Activated naive CD4-positive, alpha-beta T cell treated with anti-CD3 and anti-CD28 coated beads, Interleukin-2, amount 10 ng/mL, durations not matched to agents 7 days and 5 days (primary cell): ENCODE data around the gene ACOT6.
"Not testable (repeated sequence)": the region's sequence is repeated elsewhere in the genome, so short reads cannot be mapped to it uniquely, and the experiment has no call there.

ENCODE experiments used
- CTCF ChIA-PET: fragments of 350-600 bp; sonication (Branson Sonifier 250); formaldehyde crosslinking; loops from one replicate; lab custom pipeline; 2021; ENCODE audit warnings: antibody characterized with exemption; lab: Charles Lee
- DNase-seq: peaks from one replicate; pipeline ENCODE4 v3.0.0-alpha.2; 2020
- H3K27ac Mint-ChIP-seq: one replicate; pipeline ENCODE4 v1.8.0; 2021; ENCODE audit warnings: mild to moderate bottlenecking, moderate library complexity, mixed read lengths
- H3K27me3 Mint-ChIP-seq: one replicate; pipeline ENCODE4 v1.8.0; 2021; ENCODE audit warnings: mild to moderate bottlenecking, mixed read lengths
- H3K36me3 Mint-ChIP-seq: one replicate; pipeline ENCODE4 v1.8.0; 2021; ENCODE audit warnings: mixed read lengths
- H3K4me1 Mint-ChIP-seq: one replicate; pipeline ENCODE4 v1.8.0; 2021; ENCODE audit warnings: mixed read lengths
- H3K4me3 Mint-ChIP-seq: one replicate; pipeline ENCODE4 v1.8.0; 2021; ENCODE audit warnings: mild to moderate bottlenecking, moderate library complexity, mixed read lengths
- H3K9me3 Mint-ChIP-seq: one replicate; pipeline ENCODE4 v1.8.0; 2021; ENCODE audit warnings: mixed read lengths

The ACOT6 gene

GRCh38 chr14:73577214-73577613 is 35.1 kb upstream of the ACOT6 start:
- DNase-seq, H3K4me3 Mint-ChIP-seq, H3K9me3 Mint-ChIP-seq, H3K27ac Mint-ChIP-seq, H3K27me3 Mint-ChIP-seq, H3K4me1 Mint-ChIP-seq: not testable (repeated sequence)
- CTCF ChIA-PET: interaction anchor here (0.8 kb wide), 1 partner anchor 69 kb away, joined by 3 read pairs; no protein-coding TSS in a partner anchor
- H3K36me3 Mint-ChIP-seq: peaks cover 22% of the 10 kb centered on the region

GRCh38 chr14:73582102-73582979 is 30.0 kb upstream of the ACOT6 start:
- CTCF ChIA-PET, H3K4me1 Mint-ChIP-seq, H3K9me3 Mint-ChIP-seq, H3K27me3 Mint-ChIP-seq, H3K27ac Mint-ChIP-seq, H3K4me3 Mint-ChIP-seq, H3K36me3 Mint-ChIP-seq, DNase-seq: not testable (repeated sequence)

GRCh38 chr14:73588695-73589094 is 23.6 kb upstream of the ACOT6 start:
- H3K27ac Mint-ChIP-seq: no peak overlapping the region
- CTCF ChIA-PET: interaction anchor here (1.1 to 1.7 kb wide), 2 partner anchors 78 to 80 kb away, joined by 3 to 4 read pairs; no protein-coding TSS in a partner anchor
- peaks cover 22% of the 10 kb centered on the region for H3K27me3 Mint-ChIP-seq
- no peak for DNase-seq
- H3K4me3 Mint-ChIP-seq: no peak overlapping the region
- peaks cover 1% of the 10 kb centered on the region for H3K36me3 Mint-ChIP-seq
- peaks cover 16% of the 10 kb centered on the region for H3K4me1 Mint-ChIP-seq
- peaks cover 4% of the 10 kb centered on the region for H3K9me3 Mint-ChIP-seq

GRCh38 chr14:73589116-73589515 is 23.2 kb upstream of the ACOT6 start:
- no peak for DNase-seq
- peaks cover 1% of the 10 kb centered on the region for H3K36me3 Mint-ChIP-seq
- no peak overlapping the region for H3K4me3 Mint-ChIP-seq
- H3K4me1 Mint-ChIP-seq: peaks cover 16% of the 10 kb centered on the region
- peaks cover 4% of the 10 kb centered on the region for H3K9me3 Mint-ChIP-seq
- no peak overlapping the region for H3K27ac Mint-ChIP-seq
- H3K27me3 Mint-ChIP-seq: peaks cover 22% of the 10 kb centered on the region
- CTCF ChIA-PET: interaction anchor here (1.1 to 1.7 kb wide), 3 partner anchors 44 to 81 kb away, joined by 3 to 4 read pairs (median 3); no protein-coding TSS in a partner anchor

GRCh38 chr14:73590673-73591004 is 21.7 kb upstream of the ACOT6 start:
- H3K4me3 Mint-ChIP-seq: peak overlapping the region; percentile 67
- not testable (repeated sequence) for DNase-seq, H3K36me3 Mint-ChIP-seq, H3K9me3 Mint-ChIP-seq, H3K27ac Mint-ChIP-seq
- peaks cover 16% of the 10 kb centered on the region for H3K4me1 Mint-ChIP-seq
- H3K27me3 Mint-ChIP-seq: peaks cover 22% of the 10 kb centered on the region
- CTCF ChIA-PET: interaction anchor here (1.7 kb wide), 1 partner anchor 42 kb away, joined by 3 read pairs; no protein-coding TSS in a partner anchor

- peak; percentile 61 for DNase-seq
- H3K9me3 Mint-ChIP-seq: peaks cover 4% of the 10 kb centered on the region
- peaks cover 16% of the 10 kb centered on the region for H3K4me1 Mint-ChIP-seq
- CTCF ChIA-PET: no interaction called here
- H3K36me3 Mint-ChIP-seq: peaks cover 1% of the 10 kb centered on the region
- H3K4me3 Mint-ChIP-seq: peak within 1 kb of the TSS; percentile 67
- H3K27me3 Mint-ChIP-seq: peaks cover 21% of the 10 kb centered on the region
- peak within 1 kb of the TSS; percentile 62 for H3K27ac Mint-ChIP-seq
These were observed 20.4 kb upstream of the ACOT6 start, which contains the start of gene ACOT4 for GRCh38 chr14:73591690-73592449. TSS of gene ACOT4 (plus strand) at chr14:73591873. CDS start at chr14:73591960, 87 bp downstream.

- no peak for DNase-seq
- Mint-ChIP-seq H3K4me3 (no peak overlapping the region), H3K27me3 (peaks cover 23% of the 10 kb centered on the region), H3K36me3 (peaks cover 1% of the 10 kb centered on the region), H3K9me3 (peaks cover 4% of the 10 kb centered on the region), H3K4me1 (peaks cover 16% of the 10 kb centered on the region), H3K27ac (no peak overlapping the region)
- CTCF ChIA-PET: no interaction called here
These were observed 17.8 kb upstream of the ACOT6 start for GRCh38 chr14:73594491-73594890.

GRCh38 chr14:73599499-73599898 is 12.8 kb upstream of the ACOT6 start:
- DNase-seq: no peak
- H3K27ac Mint-ChIP-seq: no peak overlapping the region
- H3K27me3 Mint-ChIP-seq: peaks cover 13% of the 10 kb centered on the region
- H3K4me1 Mint-ChIP-seq: peaks cover 4% of the 10 kb centered on the region
- no peaks in the 10 kb centered on the region for H3K9me3 Mint-ChIP-seq
- CTCF ChIA-PET: interaction anchor here (2.0 kb wide), 1 partner anchor 28 kb away, joined by 7 read pairs; no protein-coding TSS in a partner anchor
- no peaks in the 10 kb centered on the region for H3K36me3 Mint-ChIP-seq
- no peak overlapping the region for H3K4me3 Mint-ChIP-seq

GRCh38 chr14:73602994-73603393 is 9.3 kb upstream of the ACOT6 start:
- DNase-seq: no peak
- no peak overlapping the region for H3K27ac Mint-ChIP-seq
- CTCF ChIA-PET: no interaction called here
- H3K4me3 Mint-ChIP-seq: no peak overlapping the region
- peaks cover 22% of the 10 kb centered on the region for H3K27me3 Mint-ChIP-seq
- H3K9me3 Mint-ChIP-seq: no peaks in the 10 kb centered on the region
- no peaks in the 10 kb centered on the region for H3K36me3 Mint-ChIP-seq
- peaks cover 4% of the 10 kb centered on the region for H3K4me1 Mint-ChIP-seq

- Mint-ChIP-seq H3K27ac (no peak overlapping the region), H3K27me3 (peaks cover 15% of the 10 kb centered on the region), H3K4me3 (no peak overlapping the region), H3K4me1 (peaks cover 6% of the 10 kb centered on the region), H3K9me3 (peaks cover 2% of the 10 kb centered on the region), H3K36me3 (no peaks in the 10 kb centered on the region)
- no peak for DNase-seq
- CTCF ChIA-PET: no interaction called here
These were observed 6.0 kb upstream of the ACOT6 start for GRCh38 chr14:73606271-73606670.

- H3K27me3 Mint-ChIP-seq: peaks cover 14% of the 10 kb centered on the region
- CTCF ChIA-PET: no interaction called here
- peaks cover 2% of the 10 kb centered on the region for H3K9me3 Mint-ChIP-seq
- DNase-seq: no peak
- no peaks in the 10 kb centered on the region for H3K36me3 Mint-ChIP-seq
- H3K4me1 Mint-ChIP-seq: peaks cover 10% of the 10 kb centered on the region
- no peak overlapping the region for H3K4me3 Mint-ChIP-seq
- H3K27ac Mint-ChIP-seq: no peak overlapping the region
These were observed 5.1 kb upstream of the ACOT6 start for GRCh38 chr14:73607241-73607640.

- Mint-ChIP-seq H3K4me1 (peaks cover 14% of the 10 kb centered on the region), H3K27ac (no peak overlapping the region), H3K27me3 (peaks cover 17% of the 10 kb centered on the region), H3K4me3 (no peak overlapping the region), H3K36me3 (no peaks in the 10 kb centered on the region), H3K9me3 (peaks cover 2% of the 10 kb centered on the region)
- CTCF ChIA-PET: interaction anchor here (0.8 kb wide), 1 partner anchor 104 kb away, joined by 4 read pairs; no protein-coding TSS in a partner anchor
- no peak for DNase-seq
These were observed 1.6 kb upstream of the ACOT6 start for GRCh38 chr14:73610687-73611086.

GRCh38 chr14:73613046-73613383 is 698 bp downstream of the ACOT6 start:
- Mint-ChIP-seq H3K27me3 (peaks cover 10% of the 10 kb centered on the region), H3K9me3 (peaks cover 2% of the 10 kb centered on the region), H3K27ac (peak overlapping the region; percentile 71), H3K4me3 (peak overlapping the region; percentile 77), H3K4me1 (peaks cover 14% of the 10 kb centered on the region), H3K36me3 (no peaks in the 10 kb centered on the region)
- no peak for DNase-seq
- CTCF ChIA-PET: interaction anchor here (1.7 to 2.2 kb wide), 2 partner anchors 43 to 105 kb away, joined by 8 to 9 read pairs; partner anchors contain the start of gene ACOT2

GRCh38 chr14:73613419-73613963 is 1.2 kb downstream of the ACOT6 start:
- no peaks in the 10 kb centered on the region for H3K36me3 Mint-ChIP-seq
- peaks cover 14% of the 10 kb centered on the region for H3K4me1 Mint-ChIP-seq
- peaks cover 10% of the 10 kb centered on the region for H3K27me3 Mint-ChIP-seq
- DNase-seq: no peak
- H3K9me3 Mint-ChIP-seq: peaks cover 2% of the 10 kb centered on the region
- H3K4me3 Mint-ChIP-seq: peak overlapping the region; percentile 77
- CTCF ChIA-PET: interaction anchor here (0.6 to 2.2 kb wide), 3 partner anchors 43 to 538 kb away, joined by 3 to 9 read pairs (median 8); partner anchors contain the start of gene ACOT2
- peak overlapping the region; percentile 3 for H3K27ac Mint-ChIP-seq
